Smooth muscle cell of the brain vasculature (primary cell): ENCODE results near the gene TLR7.
A peak's percentile ranks its signal among the peaks of the same experiment; 100 is the strongest.

Experiments
- DNase-seq: peaks from one replicate; pipeline ENCODE4 v3.0.0-alpha.2; 2012; ENCODE audit warnings: low read depth, low spot score

TLR7 gene

DNA sequence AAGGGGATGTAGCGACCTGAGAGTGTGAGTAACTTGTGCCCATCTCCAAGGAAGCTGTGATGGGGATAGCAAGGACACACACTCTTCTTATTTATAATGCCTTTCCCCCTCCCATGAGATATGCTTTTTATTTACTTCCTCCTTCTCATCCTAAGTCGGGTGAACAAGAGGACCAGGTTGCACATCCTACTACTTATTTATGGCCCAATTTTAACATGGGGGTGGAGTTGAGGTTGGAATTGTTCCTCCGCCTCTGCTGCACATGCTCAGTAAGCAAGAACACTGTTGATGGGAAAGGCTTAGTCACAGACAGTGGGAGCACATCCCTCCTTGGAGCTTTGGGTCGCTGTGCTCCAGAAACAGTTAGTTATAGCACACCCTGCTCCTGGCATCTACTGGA lies 24.3 kb downstream of the TLR7 start:
- no peak for DNase-seq

DNA sequence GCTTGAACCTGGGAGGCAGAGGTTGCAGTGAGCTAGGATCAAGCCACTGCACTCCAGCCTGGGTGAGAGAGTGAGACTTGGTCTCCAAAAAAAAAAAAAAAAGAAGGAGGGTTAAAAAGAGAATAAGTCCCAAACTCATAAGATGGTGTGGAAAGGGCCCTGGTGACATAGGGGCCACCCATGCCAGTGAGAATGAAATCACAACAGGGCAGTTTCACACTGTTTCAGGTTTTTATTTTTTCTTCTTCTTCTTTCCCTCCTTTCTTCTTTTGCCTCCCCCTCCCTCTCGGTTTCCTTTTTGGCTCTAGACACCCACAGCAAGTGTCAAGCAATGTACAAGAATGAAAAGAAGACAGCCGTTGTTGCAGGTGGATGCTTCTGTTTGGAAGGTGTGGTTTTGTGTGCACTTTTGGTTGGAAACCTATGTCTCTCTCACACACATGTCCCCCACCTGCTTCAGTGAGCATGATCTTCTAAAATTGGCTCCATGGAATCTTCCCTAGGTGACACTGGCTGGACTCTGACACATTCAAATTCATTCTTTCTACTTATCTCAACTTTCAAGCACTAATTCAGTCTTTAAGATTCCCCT lies 25.1 kb downstream of the TLR7 start:
- no peak for DNase-seq

DNA sequence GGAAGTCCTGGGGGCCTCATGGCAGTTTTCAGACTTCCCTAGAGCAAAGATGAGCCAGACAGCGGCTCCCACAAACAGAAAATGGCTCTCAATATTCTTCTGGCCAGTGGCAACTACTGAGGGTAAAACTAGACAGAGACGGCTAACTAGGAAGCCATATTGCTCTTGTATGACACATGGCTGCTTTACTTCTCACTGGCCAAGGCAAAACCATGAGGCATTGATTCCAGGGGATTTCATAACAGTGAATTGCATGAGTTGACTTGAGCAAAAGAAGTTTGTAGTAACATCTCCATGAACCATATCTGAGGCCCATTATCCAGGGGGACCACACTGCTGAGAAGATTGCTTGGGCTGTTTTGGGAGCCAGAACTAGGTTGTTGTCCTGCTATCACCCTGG lies 25.8 kb downstream of the TLR7 start:
- no peak for DNase-seq

DNA sequence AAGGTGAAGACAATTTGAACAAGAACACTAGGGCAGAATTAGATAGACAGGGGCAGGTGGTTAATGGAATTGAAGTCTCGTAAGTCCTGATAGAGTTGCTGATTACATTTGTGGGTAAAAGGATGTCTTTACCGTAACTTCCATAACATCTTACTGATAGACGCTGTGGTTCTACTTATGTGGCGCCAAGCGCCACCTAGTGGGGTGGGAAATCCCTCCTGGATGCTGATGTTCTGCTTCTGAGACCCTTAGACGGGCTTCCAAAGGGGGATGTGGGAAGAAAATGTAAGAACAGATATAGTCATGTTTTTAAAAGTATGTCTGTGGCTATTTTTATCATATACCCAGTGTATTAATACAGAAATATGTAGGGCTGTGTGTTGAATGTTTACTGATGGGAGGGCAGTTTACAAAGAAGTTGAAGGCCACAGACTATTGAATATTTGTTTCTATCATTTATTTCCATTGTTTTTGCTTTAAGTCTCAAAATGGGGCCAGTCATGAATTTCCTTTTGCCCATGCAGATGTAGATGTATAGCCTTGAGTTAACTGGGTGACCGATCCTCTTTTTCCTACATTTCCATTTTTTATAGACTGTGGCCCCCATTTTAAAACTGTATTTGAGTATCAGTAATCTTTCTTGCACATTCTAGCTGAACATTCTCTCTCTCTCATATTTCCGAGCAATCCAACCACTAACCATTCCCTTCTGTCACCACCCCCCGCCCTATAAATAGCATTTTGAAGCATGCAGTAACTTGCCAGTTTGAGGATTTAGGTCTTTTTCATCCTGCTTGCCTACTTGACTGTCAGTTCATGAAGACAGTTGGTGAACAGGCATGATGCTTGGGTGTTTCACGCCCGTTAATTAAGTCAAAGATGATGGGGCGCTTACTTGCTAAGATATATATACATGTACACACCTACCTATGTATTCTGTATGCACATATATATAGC lies 27.5 kb downstream of the TLR7 start:
- DNase-seq = peak; percentile 3

DNA sequence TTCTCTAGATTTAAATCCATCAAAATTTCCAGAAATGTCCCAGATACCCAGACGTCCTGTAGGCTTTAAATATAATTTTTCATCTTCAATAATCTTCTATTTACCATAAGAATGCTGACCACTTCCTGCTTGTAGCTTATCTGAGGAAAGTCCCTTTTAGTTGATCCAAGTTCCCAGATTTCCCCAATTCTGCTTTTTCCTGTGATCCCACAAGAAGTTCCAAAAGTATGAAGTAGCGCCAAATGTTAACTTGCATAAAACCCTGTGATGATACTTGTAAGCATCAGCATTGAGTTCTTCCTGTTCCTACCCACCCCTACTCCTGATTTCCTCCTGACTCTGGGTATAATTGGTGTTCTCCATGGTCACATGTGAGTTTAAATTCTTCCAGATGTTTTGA lies 29.0 kb downstream of the TLR7 start:
- DNase-seq = no peak

DNA sequence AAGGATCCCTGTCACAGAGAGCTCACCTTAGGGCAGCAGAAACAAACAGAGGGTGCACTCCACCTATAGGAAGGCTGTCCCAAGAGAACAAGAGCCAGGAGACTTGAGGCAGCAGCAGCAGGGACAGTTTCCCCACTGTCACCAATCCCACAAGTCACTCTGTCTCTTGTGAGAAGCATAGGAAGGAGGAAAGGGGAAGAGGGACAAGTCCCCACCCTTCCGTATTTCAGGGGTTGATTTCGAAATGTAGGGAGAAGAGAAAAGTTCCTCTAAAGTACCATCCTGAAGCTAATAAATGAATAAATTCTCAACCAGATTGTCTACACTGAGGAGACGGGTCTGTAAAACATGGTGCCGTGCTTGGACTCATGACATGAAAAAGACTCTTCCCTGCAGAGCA lies 30.1 kb downstream of the TLR7 start:
- DNase-seq = no peak

DNA sequence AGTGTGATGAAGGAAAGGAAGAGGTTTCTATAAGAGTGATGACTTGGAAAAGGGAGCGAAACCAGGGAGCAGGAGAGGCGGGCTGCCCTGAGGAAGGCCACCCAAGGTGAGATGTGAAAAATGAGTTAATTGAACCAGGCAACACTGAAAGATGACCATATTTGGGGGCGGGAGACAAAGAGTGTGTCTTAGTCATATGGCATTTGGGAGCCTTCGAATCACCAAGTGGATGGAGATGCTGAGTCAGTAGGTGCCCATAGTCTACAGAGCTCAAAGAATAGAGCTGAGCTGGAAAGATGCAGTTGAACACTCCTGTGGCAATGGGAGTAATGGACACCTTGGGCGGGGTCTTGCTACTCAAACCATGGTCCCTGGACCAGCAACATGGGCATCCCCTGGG lies 31.2 kb downstream of the TLR7 start:
- no peak for DNase-seq

DNA sequence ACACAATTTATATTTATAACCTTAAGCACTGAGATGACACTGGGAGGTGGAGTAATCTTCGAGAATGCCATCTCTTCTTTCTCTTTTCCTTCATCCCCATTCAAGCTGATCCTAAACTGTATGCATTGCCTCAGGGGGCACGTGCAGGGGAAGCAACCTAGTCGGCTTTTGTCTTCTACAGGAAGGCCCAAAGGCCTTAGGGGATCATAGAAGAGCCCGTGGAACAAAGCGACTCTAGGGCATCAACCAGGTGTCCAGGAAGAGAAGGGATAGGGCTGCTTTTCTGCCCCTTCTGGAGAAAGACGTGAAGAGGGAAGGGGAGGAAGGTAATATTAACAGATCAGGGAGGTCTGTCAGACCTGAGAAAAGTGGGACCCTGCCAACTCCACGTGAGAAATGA lies 32.6 kb downstream of the TLR7 start:
- no peak for DNase-seq

DNA sequence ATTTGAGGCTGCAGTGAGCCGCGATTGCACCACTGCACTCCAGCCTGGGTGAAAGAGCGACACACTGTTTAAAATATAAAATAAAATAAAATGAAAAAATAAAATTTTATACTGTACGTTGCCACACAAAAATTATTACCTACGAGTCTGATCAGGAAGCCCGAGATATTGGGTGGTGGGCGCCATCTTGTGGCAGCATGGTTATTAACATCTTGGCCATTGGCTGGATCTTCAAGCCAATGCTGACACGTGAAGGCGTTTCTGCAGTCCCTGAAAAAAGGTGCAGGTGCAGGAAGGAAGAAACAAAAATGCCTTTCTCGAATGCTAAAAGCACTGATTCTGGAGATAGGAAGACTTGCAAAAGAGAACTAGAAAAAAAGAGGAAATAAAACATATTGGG lies 34.6 kb downstream of the TLR7 start:
- peak; percentile 15 for DNase-seq

DNA sequence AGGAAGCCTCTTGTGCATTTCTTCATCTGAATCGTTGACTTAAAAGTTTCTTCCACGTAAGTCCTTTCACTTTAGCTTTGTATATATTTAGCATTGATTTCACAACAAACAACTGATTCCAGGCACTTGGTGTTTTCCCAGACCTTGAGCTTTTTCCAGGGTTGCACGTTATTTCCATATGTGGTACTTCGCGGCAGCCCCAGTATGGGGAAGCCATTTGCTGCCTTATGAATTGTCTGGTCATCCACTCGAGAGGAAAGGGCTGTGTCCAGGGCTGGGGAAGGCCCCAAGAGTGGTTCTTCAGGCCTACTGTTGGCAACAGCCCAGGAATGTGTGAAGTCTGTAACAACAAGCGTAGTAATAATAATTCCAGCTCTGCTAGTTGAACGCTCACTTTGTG lies 36.8 kb downstream of the TLR7 start:
- DNase-seq = no peak

DNA sequence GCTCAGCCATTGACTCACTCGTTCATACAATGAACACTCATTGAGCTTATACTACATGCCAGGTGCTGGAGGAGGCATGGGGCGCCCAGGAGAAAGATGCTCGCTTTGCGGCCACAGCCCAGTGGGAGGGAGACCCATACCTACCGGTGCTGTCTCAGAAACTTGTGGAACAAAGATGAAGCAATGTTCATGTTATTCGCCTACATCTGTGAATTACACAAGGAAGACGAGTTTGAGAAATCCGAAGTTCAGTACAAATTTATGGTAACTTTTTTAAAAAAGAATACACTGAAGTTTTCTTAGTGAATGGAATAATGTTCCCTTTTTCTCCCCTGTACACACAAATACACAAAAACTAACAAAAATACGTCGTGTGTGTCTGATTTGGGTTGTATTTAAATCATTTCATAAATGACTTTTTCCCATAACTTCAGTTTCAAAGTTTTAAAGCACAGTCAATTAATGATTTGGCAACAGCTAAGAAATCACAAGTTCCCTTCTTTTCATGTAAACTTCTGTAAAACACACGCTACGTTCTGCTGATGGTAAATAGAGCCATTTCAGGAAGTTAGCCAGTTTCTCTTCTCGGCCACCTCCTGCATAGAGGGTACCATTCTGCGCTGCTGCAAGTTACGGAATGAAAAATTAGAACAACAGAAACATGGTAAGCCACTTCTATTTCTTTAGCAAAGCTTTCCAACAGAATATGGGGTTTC lies 39.3 kb downstream of the TLR7 start, which contains the start of gene TLR8:
Gene TLR8, plus strand, starts transcription at position 575 of the 716 bp plus-strand sequence. Its CDS starts 87 bp downstream, at position 662.
- no peak for DNase-seq

DNA sequence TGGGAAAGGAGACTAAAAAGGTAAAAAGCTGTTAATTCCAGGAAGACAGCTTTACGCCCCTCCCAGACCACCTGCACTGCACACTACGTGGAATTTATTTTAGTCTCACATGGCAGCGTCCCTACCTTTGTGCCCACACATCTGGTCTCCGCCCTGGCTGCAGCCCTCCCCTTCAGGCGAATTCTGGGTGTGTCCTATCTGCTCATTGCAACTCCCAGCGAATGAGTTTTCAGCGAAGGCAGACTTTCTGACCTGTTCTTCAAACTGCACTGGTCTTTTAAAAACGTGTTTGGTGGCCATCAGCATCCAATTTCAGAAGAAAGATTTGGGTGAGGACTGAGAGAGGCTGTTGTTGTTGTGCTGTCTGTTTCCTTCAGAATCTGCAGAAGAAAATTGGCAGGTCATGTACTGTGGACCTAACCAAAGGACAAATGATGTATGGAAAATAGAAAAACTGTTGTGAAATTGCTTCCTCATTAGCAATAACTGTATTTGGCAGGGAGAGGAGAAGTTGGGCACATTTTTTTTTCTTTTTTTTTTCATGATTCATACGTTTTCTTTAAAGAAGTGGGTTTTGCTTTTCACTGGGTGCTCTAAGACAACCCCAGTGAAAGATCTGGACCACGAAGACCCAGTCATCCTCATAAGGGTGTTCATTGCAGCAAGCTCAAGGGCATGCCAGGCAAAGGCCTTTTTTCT lies 43.7 kb downstream of the TLR7 start:
- no peak for DNase-seq

DNA sequence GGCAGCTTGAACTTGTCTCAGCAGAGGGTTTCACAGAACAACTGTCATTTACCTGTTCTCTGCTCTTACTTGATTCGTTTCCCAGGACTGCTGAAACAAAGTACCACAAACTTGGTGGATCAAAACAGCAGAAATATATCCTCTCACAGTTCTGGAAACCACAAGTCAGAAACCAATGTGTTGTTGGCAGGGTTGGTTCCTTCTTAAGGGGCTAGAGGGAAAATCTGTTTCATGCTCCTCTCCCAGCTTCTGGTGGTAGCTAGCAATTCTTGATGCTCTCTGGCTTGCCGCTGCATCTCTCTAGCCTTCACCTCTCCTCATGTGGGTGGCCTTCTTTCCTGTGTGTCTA lies 44.2 kb downstream of the TLR7 start:
- no peak for DNase-seq

DNA sequence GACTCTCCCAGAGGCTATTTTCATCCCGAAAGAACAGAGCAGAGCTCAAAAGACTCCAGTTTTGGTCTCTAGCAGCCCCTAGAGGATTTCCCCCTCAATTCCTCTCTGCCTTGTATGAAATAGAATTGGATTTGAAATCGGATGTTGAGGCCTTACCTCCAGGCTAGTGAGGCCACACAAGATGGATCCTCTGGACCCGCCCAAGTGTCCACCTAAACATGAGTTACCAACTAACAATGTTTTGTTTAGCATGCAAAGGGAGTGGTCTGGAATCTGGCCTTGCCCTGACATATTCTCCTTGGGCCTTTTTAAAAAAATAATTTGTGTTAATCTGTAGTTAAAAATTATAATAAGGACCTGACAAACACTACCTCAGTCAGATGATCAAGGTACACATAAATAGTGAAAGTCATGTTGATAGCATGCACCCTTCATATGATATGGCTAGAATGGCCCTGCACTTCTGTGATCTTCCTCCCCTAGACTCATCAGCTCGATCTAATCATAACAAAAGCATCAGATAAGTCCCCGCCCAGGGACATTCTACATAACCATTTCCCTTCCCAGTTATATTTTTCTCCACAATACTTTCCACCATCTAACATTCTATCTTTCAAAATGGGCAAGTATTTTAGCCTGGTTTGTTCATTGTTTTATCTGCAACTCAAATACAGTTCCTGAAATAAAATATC lies 46.1 kb downstream of the TLR7 start:
- no peak for DNase-seq

DNA sequence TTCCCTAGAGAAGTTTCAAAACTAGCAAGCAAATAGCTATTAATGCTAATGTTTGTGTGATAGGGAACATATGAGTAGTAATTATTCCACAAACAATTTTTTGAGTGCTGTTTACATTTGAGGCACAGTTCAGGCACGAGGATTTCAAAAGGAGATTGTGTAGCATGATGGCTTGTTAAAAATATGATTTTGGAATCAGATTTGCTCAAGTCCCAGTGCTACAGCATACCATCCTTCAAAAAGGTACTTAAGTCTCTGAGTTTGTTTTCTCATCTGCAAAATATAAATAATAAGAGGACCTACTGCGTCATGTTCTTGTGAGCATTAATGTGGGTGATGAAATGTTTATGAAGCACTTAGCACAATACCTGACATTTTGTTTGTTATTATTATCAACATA lies 50.9 kb downstream of the TLR7 start:
- DNase-seq = no peak

DNA sequence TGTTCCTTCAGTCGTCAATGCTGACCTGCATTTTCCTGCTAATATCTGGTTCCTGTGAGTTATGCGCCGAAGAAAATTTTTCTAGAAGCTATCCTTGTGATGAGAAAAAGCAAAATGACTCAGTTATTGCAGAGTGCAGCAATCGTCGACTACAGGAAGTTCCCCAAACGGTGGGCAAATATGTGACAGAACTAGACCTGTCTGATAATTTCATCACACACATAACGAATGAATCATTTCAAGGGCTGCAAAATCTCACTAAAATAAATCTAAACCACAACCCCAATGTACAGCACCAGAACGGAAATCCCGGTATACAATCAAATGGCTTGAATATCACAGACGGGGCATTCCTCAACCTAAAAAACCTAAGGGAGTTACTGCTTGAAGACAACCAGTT lies 52.2 kb downstream of the TLR7 start:
- no peak for DNase-seq

DNA sequence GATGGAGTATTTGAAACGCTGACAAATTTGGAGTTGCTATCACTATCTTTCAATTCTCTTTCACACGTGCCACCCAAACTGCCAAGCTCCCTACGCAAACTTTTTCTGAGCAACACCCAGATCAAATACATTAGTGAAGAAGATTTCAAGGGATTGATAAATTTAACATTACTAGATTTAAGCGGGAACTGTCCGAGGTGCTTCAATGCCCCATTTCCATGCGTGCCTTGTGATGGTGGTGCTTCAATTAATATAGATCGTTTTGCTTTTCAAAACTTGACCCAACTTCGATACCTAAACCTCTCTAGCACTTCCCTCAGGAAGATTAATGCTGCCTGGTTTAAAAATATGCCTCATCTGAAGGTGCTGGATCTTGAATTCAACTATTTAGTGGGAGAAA lies 52.7 kb downstream of the TLR7 start:
- no peak for DNase-seq

DNA sequence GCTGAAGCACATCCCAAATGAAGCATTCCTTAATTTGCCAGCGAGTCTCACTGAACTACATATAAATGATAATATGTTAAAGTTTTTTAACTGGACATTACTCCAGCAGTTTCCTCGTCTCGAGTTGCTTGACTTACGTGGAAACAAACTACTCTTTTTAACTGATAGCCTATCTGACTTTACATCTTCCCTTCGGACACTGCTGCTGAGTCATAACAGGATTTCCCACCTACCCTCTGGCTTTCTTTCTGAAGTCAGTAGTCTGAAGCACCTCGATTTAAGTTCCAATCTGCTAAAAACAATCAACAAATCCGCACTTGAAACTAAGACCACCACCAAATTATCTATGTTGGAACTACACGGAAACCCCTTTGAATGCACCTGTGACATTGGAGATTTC lies 54.1 kb downstream of the TLR7 start:
- DNase-seq = no peak

DNA sequence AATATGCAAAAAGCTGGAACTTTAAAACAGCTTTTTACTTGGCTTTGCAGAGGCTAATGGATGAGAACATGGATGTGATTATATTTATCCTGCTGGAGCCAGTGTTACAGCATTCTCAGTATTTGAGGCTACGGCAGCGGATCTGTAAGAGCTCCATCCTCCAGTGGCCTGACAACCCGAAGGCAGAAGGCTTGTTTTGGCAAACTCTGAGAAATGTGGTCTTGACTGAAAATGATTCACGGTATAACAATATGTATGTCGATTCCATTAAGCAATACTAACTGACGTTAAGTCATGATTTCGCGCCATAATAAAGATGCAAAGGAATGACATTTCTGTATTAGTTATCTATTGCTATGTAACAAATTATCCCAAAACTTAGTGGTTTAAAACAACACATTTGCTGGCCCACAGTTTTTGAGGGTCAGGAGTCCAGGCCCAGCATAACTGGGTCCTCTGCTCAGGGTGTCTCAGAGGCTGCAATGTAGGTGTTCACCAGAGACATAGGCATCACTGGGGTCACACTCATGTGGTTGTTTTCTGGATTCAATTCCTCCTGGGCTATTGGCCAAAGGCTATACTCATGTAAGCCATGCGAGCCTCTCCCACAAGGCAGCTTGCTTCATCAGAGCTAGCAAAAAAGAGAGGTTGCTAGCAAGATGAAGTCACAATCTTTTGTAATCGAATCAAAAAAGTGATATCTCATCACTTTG lies 55.2 kb downstream of the TLR7 start:
- no peak for DNase-seq

DNA sequence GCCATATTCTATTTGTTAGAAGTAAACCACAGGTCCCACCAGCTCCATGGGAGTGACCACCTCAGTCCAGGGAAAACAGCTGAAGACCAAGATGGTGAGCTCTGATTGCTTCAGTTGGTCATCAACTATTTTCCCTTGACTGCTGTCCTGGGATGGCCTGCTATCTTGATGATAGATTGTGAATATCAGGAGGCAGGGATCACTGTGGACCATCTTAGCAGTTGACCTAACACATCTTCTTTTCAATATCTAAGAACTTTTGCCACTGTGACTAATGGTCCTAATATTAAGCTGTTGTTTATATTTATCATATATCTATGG lies 55.7 kb downstream of the TLR7 start:
- DNase-seq = no peak

DNA sequence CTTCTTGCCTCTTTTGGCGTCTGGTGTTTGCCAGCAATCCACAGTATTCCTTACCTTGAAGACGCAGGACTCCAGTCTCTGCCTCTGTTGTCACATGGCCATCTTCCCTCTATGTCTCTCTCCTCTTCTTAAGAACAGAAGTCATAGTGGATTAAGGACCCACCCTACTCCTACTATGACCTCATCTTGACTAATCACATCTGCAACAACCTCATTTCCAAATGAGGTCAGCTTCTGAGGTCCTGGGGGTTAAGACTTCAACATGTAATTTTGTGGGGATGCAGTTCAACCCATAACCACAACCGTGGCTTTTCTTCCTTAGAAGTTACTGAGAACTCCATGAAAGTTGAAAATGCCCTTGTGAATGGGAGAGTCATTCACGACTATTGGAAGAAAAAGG lies 62.8 kb downstream of the TLR7 start:
- DNase-seq = no peak
